ENCODE data around the gene FCN2.

DNA sequence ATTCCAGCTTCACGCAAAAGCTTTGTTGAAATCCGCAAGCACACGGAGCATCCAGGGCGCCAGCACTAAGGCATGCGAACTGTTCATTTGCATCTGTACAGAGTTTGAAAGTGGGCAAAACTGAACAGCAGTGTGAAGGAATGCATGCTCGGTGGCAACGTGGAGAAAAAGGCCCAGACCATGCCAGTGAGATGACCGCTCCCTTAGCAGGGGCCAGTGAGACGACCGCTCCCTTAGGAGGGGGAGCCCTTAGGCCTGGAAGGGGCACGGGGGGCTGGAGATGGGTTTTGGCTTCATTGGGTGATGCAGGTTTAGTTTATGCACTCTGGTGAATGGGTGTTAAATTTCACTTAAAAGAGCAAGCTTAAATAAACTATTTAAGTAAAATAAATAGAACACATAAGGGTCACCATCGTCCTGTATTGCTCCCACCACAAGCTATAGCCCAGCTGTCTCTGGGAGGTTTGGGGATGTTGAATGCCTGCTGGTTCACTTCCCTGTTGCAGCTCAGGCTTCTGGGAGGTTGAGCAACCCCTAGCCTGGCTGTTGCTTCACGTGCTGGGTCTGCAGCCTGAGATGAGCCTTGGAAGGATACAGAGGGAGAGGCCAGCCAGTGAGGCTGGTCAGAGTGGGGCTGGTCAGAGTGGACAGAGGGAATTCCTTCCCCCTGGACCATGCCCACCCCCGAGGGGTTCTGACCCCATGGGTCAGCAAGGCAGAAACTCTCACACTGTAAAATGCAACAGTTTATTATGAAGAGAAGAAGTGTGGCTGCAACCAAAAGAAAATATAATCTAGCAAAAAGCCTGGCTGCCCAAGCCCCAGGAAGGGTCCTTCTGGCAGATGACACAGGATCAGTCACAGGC lies 41.7 kb downstream of the FCN2 start:
- TF ChIP-seq, protein P1, sequence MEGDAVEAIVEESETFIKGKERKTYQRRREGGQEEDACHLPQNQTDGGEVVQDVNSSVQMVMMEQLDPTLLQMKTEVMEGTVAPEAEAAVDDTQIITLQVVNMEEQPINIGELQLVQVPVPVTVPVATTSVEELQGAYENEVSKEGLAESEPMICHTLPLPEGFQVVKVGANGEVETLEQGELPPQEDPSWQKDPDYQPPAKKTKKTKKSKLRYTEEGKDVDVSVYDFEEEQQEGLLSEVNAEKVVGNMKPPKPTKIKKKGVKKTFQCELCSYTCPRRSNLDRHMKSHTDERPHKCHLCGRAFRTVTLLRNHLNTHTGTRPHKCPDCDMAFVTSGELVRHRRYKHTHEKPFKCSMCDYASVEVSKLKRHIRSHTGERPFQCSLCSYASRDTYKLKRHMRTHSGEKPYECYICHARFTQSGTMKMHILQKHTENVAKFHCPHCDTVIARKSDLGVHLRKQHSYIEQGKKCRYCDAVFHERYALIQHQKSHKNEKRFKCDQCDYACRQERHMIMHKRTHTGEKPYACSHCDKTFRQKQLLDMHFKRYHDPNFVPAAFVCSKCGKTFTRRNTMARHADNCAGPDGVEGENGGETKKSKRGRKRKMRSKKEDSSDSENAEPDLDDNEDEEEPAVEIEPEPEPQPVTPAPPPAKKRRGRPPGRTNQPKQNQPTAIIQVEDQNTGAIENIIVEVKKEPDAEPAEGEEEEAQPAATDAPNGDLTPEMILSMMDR (IDR thresholded peaks at IDR 0.05): no peak
- TF ChIP-seq POLR2A (IDR thresholded peaks at IDR 0.05): no peak

Measured in Peyer's patch (tissue), 4 donors.